Mucosa of rectum (tissue), 2 donors: Measurements from ENCODE around the gene COPE.

ENCODE experiments used
- H3K27ac ChIP-seq, 2 donors: one replicate each; pipeline ENCODE4 v1.7.0; 2013; ENCODE audit warnings: inconsistent platforms in 2 of 2, low read depth in 2 of 2, low read length in 2 of 2
- H3K27me3 ChIP-seq, 2 donors: one replicate each; pipeline ENCODE4 v1.7.0; 2013; ENCODE audit warnings: low read length in 2 of 2; ENCODE audit not compliant: control insufficient read depth in 2 of 2, insufficient read depth in 2 of 2
- H3K36me3 ChIP-seq, 2 donors: one replicate each; pipeline ENCODE4 v1.7.0; 2013; ENCODE audit warnings: low read length in 2 of 2; ENCODE audit not compliant: control insufficient read depth in 2 of 2, insufficient read depth in 2 of 2
- H3K4me1 ChIP-seq, 2 donors: one replicate each; pipeline ENCODE4 v1.7.0; 2013; ENCODE audit warnings: low read length in 2 of 2, mild to moderate bottlenecking in 1 of 2; ENCODE audit not compliant: control insufficient read depth in 2 of 2, insufficient read depth in 2 of 2
- H3K4me3 ChIP-seq, 2 donors: one replicate each; pipeline ENCODE4 v1.7.0; 2013; ENCODE audit warnings: low read length in 2 of 2
- H3K9ac ChIP-seq, 2 donors: one replicate each; pipeline ENCODE4 v1.7.0; 2013; ENCODE audit warnings: low read length in 2 of 2, low read depth in 1 of 2, mild to moderate bottlenecking in 1 of 2
- H3K9me3 ChIP-seq, 2 donors: one replicate each; pipeline ENCODE4 v1.7.0; 2013; ENCODE audit warnings: low read length in 2 of 2; ENCODE audit not compliant: control insufficient read depth in 2 of 2
- donor health status: healthy.
- donor health status: Normal muscosa, but diverticular disease.

Gene COPE

GRCh38 chr19:18851673-18852325, 67.4 kb downstream of the COPE start:
- Histone ChIP-seq H3K9ac (no peak overlapping the region), H3K4me1 (peaks cover 23 to 30% of the 10 kb centered on the region in 2 donors), H3K9me3 (no peaks in the 10 kb centered on the region), H3K36me3 (peaks cover 79 to 86% of the 10 kb centered on the region in 2 donors), H3K27me3 (no peaks in the 10 kb centered on the region), H3K4me3 (no peak overlapping the region), H3K27ac (no peak overlapping the region)

DNA sequence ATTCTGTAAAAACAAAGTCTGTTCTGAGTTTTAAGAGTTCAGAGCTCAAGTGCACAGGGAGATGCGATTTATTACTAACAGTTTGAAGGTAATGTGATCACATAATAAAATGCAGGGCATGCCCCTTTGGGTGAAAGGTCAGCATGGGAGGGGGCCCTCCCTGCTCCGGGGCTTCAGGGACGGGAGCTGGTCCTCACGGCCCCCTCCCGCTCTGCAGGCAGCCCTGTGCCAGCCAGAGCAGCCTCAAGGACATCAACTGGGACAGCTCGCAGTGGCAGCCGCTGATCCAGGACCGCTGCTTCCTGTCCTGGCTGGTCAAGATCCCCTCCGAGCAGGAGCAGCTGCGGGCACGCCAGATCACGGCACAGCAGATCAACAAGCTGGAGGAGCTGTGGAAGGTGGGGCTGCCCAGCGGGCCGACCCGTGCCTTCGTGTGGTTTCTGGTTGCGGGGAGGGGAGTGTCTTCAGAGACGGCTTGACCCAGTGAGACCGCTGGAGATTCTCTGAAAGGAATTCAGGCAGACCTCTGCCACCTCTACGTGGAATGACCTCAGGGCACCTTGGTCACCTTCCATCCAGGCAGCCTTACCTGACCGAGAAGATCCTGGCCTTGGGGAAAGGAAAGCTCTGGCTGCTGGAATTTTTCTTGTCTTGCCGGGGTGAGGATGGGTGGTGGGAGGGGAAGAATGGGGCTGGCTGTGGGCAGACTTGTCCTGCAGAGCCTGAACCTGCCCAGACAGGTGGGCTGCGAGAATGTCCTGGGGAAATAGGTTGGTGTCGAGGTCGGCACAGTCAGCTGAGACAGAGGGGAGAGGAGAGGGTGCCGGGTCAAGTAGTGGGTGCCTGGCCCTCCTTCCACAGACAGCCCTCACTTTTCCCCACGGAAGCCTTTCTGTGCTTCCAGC, 68.5 kb downstream of the COPE start:
- no peak overlapping the region for H3K9ac ChIP-seq
- peaks cover 23 to 30% of the 10 kb centered on the region in 2 donors for H3K4me1 ChIP-seq
- no peaks in the 10 kb centered on the region for H3K9me3 ChIP-seq
- peaks cover 71 to 78% of the 10 kb centered on the region in 2 donors for H3K36me3 ChIP-seq
- no peaks in the 10 kb centered on the region for H3K27me3 ChIP-seq
- no peak overlapping the region for H3K4me3 ChIP-seq
- no peak overlapping the region for H3K27ac ChIP-seq

- Histone ChIP-seq H3K27ac (peak overlapping the region; percentile 42 to 67), H3K4me1 (peaks cover 23 to 30% of the 10 kb centered on the region in 2 donors), H3K36me3 (peaks cover 68 to 71% of the 10 kb centered on the region in 2 donors), H3K9ac (no peak overlapping the region), H3K27me3 (no peaks in the 10 kb centered on the region), H3K4me3 (no peak overlapping the region), H3K9me3 (no peaks in the 10 kb centered on the region)
Measured at GRCh38 chr19:18849838-18850400, 69.3 kb downstream of the COPE start.
